Fibroblast of skin of left quadriceps (primary cell): ENCODE results near the gene TRAF3IP1.

Experiments used
- DNase-seq, 2 experiments: peaks; one replicate each; pipeline ENCODE4 v3.0.0-alpha.2; 2013; ENCODE audit warnings: low read depth in 2 of 2

Gene TRAF3IP1

GRCh38 chr2:238448031-238448955 lies 128.0 kb downstream of the TRAF3IP1 start:
- DNase-seq = no peak

GRCh38 chr2:238449241-238449640 lies 128.9 kb downstream of the TRAF3IP1 start:
- no peak for DNase-seq

DNA sequence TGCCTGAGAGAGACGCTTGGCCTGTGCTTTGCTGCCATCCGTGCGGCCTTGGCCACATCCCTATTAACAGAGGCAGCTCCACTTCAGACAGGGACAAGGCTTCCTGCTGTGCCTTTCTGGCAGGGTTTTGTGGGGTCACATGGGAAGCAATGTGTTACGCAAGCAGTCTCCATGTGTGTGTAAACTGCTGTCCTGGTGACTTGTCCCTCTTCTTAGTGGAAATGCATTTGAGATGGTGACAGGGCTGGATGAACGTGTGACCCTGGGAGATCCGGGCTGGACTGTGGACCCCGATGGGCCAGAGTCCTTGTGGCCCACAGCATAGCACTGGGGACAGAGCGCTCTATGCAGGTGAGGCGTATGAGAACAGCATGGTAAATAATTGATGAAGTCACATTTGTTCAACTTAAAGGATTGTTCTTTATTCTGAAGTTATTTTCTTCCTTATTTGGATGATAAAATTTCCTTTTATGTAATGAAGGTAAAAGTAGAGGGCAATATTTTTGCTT lies 129.6 kb downstream of the TRAF3IP1 start:
- no peak for DNase-seq

GRCh38 chr2:238450440-238450861 lies 130.1 kb downstream of the TRAF3IP1 start:
- no peak for DNase-seq
